Activated T-helper 9 cell treated with anti-CD3 and anti-CD28 coated beads, Interleukin-2, amount 50 U/mL, for 16 hours (primary cell): ENCODE results near the gene ZNF205.

Source experiments
- DNase-seq: peaks from one replicate; pipeline ENCODE4 v3.0.0-alpha.2; 2020; ENCODE audit warnings: low read depth

The ZNF205 gene

DNA sequence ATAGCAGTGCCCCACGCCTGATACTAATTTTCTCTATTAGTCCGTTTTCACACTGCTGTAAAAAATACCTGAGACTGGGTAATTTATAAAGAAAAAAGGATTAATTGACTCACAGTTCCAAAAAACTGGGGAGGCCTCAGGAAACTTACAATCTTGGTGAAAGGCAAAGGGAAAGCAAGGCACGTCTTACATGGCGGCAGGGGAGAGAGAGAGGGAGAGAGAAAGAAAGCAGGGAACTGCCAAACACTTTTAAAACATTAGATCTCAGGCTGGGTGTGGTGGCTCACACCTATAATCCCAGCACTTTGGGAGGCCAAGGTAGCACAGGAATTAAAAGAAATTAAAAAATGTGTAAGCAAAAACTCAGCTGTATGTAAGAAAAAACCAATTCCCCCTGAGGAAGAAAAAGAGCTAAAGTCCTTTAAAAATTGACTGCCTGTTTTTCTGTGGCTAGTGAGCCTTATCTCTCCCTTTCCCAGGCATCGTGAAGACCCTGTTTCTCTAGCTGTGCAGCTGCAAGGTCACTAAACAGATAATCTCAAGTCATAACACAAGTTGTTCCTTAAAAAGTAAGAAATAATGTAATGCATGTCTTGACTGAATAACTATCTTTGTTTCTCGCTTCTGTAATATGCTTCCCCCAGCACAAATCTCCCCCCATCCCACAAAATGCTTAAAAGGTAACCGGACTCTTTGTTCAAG, 27.3 kb upstream of the ZNF205 start:
- no peak for DNase-seq

DNA sequence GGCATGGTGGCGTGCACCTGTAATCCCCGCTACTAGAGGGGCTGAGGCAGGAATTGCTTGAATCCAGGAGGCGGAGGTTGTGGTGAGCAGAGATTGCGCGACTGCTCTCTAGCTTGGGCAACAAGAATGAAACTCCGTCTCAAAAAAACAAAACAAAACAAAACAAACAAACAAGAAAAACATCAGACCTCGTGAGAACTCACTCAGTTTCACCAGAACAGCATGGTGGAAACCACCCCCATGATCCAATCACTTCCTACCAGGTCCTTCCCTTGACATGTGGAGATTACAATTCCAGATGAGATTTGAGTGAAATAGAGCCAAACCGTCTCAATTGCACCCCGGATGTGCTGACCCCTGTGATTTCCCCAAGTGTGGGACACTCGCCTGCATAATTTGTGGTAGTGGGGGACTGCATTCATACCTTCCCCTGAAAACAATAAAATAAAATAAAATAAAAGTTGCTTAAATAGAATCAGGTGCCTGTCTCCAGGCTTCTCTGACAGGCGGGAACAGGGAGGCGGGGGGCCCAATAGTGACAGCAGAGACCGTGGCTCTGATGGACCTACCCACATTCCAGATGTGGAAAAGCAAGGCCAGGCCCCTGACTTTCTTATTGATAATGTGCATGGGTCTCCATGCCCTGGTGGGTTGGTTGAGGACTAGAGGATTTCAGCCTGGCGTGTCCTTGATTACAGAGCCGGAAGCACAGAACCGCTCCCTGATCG, 26.4 kb upstream of the ZNF205 start:
- no peak for DNase-seq

DNA sequence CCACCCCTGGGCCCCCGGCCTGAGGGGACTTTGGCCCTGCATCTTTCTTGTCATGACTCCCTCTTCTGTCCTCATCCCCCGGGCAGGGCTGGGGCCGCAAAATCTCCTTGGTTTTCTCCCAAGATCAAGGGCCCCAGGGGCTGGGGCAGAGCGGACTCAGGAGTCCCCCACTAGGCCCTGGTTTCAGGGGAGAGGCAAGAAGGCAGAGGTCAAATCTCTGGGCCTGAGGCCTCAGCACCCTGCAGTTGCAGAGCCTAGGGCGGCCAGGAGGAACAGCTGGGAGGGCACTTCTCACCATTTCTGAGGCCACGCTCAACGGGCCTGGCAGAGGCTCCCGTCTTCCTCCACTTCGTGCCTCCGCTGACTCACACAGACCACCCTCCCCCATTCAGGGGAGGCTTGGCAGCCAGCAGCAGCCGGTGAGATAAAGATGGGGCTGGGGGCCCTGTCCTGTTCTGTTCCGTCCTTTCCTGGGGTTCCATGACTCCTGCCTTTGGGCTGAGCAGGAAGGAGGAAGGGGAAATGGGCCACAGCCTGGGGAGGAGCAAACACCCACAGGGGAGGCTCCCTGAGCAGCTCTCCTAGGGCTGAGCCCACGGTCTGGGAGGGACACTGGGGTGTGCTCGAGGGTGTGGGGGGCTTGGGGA, 25.7 kb upstream of the ZNF205 start:
- DNase-seq = no peak

DNA sequence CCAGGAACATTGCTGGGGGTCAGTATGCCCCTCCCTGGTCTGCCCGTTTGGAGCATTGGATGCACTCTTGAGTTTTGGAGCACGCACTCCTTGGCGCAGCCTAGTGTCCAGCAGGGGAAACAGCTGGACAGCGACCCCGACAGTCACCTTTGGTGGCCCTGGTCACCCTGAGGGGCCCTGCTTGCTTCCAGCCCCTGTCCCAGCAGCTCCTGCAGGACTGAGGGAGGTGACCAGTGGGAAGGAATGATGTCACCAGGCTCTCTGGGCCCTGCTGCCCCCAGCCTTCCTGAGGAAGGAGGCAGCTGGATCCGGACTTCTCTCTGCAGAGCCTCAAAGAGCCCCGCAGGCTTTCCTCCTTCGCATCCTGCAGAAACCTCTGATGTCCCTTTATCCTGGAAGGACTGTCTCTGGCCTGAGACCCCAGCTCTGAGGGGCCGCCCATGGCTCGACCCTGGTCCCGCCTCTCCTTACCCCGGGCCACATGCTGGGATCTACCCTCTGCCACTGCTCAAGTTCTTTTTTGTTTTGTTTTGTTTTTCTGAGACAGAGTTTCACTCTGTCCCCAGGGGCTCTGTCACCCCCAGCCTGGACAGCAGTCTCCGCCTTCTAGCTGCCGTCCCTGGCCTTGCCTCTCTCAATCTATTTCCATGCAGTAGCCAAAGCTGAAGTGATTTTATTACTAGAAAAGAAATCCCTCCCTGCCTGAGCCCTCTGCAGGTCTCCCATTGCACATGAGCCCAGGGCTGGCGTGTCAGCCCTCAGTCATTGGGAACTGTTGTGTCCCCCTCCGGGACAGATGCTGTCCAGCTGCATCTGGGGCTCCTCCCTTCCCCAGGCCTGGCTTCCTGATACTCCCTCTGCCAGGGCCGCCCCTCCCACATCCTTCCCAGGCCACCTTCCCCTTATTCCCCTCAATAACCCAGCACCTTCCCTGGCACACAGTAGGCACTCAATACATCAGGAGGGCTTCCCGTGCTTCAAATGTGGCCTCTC, 24.8 kb upstream of the ZNF205 start:
- no peak for DNase-seq

DNA sequence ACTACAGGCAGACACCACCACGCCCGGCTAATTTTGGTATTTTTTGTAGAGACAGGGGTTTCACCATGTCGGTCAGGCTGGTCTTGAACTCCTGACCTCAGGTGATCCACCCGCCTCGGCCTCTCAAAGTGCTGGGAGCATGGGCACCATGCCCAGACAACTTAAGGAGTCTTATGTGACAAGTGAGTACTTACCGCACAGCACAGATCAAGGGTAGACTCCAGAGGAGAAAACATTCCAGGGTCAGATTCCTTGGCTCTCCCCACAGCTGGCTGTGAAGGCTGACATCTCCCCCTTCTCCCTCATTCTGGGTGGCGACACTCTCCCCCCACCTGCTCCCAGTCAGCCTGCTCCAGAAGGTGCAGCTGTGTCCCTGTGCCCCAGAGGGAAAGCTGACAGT, 23.9 kb upstream of the ZNF205 start:
- no peak for DNase-seq

- DNase-seq = no peak
Measured at GRCh38 chr16:3088925-3089716, 23.3 kb upstream of the ZNF205 start.

- no peak for DNase-seq
Measured at GRCh38 chr16:3089717-3090592, 22.4 kb upstream of the ZNF205 start.

- no peak for DNase-seq
Measured at GRCh38 chr16:3091551-3091950, 20.8 kb upstream of the ZNF205 start.

GRCh38 chr16:3092501-3092941, 19.9 kb upstream of the ZNF205 start:
- no peak for DNase-seq

DNA sequence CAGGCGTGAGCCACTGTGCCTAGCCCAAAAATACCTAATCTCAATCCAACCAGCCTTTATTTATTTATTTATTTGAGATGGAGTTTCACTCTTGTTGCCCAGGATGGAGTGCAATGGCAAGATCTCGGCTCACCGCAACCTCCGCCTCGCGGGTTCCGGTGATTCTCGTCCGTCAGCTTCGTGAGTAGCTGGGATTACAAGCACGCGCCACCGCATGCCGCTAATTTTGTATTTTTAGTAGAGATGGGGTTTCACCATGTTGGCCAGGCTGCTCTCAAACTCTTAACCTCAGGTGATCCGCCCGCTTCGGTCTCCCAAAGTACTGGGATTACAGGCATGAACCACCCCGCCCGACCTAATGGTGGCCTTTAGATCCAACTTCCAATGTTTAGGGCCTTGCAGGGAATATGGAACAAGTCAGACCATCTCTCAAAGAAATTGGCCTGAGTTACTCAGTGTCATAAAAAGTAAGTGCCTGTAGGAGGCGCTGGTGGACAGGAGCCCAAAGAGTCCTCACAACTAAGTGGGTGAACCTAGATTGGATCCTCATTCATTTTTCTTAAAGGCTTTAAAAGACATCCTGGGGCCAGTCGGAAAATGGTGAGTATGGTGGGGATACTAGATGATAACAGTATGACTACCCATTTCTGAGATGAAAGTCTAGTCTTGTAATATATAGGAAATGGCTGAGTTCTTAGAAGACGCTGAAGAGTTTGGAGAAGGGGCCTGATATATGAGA, 17.9 kb upstream of the ZNF205 start:
- peak; percentile 29 for DNase-seq

DNA sequence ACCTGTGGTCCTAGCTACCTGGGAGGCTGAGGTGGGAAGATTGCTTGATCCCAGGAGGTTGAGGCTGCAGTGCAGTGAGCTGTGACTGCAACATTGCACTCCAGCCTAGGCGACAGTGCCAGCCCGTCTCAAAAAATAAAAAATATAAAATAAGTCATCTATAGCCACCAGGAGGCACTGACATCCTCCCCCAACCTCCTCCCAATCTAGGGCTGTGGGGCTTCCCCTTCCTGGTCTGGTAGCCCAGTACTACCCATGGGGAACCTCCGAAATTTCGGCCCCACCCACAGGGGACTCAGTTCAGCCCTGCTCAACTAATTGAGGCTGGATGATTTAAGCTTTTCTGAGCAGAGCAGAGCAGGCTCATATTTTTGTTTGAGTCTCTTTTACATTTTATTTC, 16.5 kb upstream of the ZNF205 start:
- peak; percentile 37 for DNase-seq

DNA sequence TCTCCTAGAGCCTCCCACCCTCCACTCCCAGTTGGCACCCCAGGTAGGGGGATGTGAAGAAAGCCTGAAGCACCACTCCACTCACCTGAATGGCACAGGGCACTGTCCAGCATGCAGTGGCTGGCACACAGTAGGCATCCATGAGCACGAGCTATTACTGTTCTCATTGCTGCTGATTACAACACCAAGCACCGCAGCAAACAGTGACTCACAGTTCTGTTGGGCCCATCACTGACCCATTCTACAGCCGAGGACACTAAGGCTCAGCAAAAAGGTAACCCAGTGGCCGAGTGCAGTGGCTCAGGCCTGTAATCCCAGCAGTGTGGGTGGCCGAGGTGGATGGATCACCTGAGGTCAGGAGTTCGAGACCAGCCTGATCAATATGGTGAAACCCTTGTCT, 16.0 kb upstream of the ZNF205 start:
- DNase-seq = no peak

DNA sequence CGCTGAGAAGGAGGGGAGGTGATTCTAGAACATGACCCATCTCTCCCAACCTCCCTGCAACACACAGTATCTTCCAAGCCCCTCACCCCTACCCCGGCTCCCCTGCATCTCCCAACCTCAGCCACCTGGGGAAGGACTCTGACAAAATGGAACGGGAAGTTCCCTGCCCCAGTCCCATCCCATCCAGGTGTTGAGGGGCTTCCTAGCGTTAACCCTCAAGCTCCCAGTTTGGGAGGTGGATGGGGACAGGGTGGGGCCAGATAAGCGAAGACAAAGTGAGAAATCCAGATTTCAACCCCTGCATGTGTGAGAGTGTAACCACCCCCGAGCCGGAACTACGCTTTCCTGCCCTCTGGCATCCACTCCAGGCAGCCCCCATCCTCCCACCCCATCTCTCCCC, 15.1 kb upstream of the ZNF205 start:
- no peak for DNase-seq

GRCh38 chr16:3098459-3099394, 13.7 kb upstream of the ZNF205 start, which contains the start of gene ZSCAN10:
TSS of gene ZSCAN10 (minus strand) at chr16:3099294. CDS start at chr16:3092937, 6,357 bp downstream.
- no peak for DNase-seq

DNA sequence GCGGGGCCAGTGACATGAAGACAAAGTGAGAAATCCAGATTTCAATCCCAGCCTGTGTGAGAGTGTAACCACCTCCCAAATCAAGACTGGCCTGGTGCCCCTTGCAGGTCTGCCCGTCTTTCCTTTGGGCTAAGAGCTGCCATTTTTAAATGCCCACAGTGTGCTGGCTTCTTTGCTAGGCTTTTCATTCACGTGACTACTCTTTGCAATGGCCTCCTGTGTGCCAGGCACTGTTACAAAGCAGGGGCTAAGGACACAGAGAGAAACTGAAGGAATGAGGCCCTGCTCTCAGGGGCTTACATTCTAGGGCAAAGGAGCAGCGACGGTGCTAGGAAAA, 13.0 kb upstream of the ZNF205 start:
- no peak for DNase-seq

GRCh38 chr16:3099732-3100499, 12.5 kb upstream of the ZNF205 start:
- peak; percentile 91 for DNase-seq

- no peak for DNase-seq
Measured at GRCh38 chr16:3101018-3101840, 11.2 kb upstream of the ZNF205 start.
